NCI-H2171 treated with DMSO at 0.1 percent for 48 hours (cell line): ENCODE results near the gene ADI1.

Experiments used
- DNase-seq: peaks from one replicate; lab custom pipeline; 2025; lab: John Stamatoyannopoulos, UW

Gene ADI1

GRCh38 chr2:3447789-3448317 is 71.5 kb downstream of the ADI1 start:
- no peak for DNase-seq
